Neutrophil (primary cell): ENCODE measurements around the gene PCDHB7.
"Not testable (repeated sequence)": the region's sequence is repeated elsewhere in the genome, so short reads cannot be mapped to it uniquely, and the experiment has no call there.

Source experiments
- H3K27ac ChIP-seq: fragments of 200-600 bp; sonication (generic); 2 replicates; pipeline ENCODE4 v1.5.1; 2016; ENCODE audit warnings: mild to moderate bottlenecking, moderate library complexity
- H3K27me3 ChIP-seq: fragments of 200-600 bp; sonication (generic); 2 replicates; pipeline ENCODE4 v1.6.0; 2016; ENCODE audit warnings: mild to moderate bottlenecking
- H3K36me3 ChIP-seq: fragments of 200-600 bp; sonication (generic); 2 replicates; pipeline ENCODE4 v1.5.1; 2017
- H3K4me1 ChIP-seq, 2 experiments: fragments of 200-600 bp in 1 of 2; sonication (generic) in 1 of 2; 1 replicate in 1 of 2; 2 replicates in 1 of 2; pipeline versions ENCODE4 v1.5.1 to v1.6.1; 2013 to 2016; ENCODE audit warnings: low read depth in 1 of 2, low read length in 1 of 2, mild to moderate bottlenecking in 1 of 2, moderate library complexity in 1 of 2; ENCODE audit not compliant: control insufficient read depth in 1 of 2, insufficient read depth in 1 of 2
- H3K4me3 ChIP-seq, 2 experiments: fragments of 200-600 bp in 1 of 2; sonication (generic) in 1 of 2; 1 replicate in 1 of 2; 2 replicates in 1 of 2; pipeline ENCODE4 v1.5.1; 2013 to 2016; ENCODE audit warnings: low read depth in 1 of 2, low read length in 1 of 2, mild to moderate bottlenecking in 1 of 2, moderate library complexity in 1 of 2
- H3K9me3 ChIP-seq: fragments of 200-600 bp; sonication (generic); 2 replicates; pipeline ENCODE4 v1.5.1; 2016
- TF ChIP-seq, protein P1 (sequence below): fragments of 200-600 bp; sonication (generic); IDR thresholded peaks from 2 replicates; pipeline ENCODE4 v1.5.1; 2016; ENCODE audit warnings: antibody characterized with exemption

Gene PCDHB7

DNA sequence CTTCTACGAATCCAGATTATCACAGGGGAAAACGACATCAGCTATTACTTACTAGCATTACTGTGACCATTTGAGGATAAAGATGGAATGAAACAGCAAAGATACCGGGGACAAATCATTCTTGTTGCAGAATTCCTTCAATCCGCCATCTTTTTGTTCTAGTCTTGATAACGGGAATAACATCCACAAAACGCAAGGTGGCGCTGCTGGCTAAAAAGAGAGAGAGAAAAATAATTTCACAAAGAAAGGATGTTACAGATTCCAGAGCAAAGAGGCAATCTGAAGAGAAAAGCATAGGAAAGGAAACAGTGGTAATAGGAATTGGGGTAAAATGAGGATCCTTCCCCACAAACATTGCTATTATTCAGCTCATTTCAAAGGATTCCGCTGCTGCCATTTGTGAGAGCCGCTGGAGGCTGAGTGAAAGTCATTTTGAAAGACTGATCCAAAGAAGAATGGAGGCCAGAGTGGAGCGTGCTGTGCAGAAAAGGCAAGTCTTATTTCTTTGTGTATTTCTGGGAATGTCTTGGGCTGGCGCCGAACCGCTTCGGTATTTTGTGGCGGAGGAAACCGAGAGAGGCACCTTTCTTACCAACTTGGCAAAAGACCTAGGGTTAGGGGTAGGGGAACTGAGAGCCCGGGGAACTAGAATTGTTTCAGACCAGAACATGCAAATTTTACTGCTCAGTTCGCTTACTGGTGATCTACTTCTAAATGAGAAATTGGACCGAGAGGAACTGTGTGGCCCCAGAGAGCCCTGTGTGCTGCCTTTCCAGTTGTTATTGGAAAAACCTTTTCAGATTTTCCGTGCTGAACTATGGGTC lies at the start of gene PCDHB7:
Gene PCDHB7, plus strand, starts transcription at position 264 of the 824 bp plus-strand sequence. Its CDS starts 192 bp downstream, at position 456.
- Histone ChIP-seq H3K27me3 (peaks cover 31% of the 10 kb centered on the region), H3K36me3 (no peaks in the 10 kb centered on the region), H3K27ac (no peak within 1 kb of the TSS), H3K4me1 (no peaks in the 10 kb centered on the region), H3K9me3 (peaks cover 21% of the 10 kb centered on the region), H3K4me3 (no peak within 1 kb of the TSS)
- TF ChIP-seq, protein P1, sequence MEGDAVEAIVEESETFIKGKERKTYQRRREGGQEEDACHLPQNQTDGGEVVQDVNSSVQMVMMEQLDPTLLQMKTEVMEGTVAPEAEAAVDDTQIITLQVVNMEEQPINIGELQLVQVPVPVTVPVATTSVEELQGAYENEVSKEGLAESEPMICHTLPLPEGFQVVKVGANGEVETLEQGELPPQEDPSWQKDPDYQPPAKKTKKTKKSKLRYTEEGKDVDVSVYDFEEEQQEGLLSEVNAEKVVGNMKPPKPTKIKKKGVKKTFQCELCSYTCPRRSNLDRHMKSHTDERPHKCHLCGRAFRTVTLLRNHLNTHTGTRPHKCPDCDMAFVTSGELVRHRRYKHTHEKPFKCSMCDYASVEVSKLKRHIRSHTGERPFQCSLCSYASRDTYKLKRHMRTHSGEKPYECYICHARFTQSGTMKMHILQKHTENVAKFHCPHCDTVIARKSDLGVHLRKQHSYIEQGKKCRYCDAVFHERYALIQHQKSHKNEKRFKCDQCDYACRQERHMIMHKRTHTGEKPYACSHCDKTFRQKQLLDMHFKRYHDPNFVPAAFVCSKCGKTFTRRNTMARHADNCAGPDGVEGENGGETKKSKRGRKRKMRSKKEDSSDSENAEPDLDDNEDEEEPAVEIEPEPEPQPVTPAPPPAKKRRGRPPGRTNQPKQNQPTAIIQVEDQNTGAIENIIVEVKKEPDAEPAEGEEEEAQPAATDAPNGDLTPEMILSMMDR = no peak

DNA sequence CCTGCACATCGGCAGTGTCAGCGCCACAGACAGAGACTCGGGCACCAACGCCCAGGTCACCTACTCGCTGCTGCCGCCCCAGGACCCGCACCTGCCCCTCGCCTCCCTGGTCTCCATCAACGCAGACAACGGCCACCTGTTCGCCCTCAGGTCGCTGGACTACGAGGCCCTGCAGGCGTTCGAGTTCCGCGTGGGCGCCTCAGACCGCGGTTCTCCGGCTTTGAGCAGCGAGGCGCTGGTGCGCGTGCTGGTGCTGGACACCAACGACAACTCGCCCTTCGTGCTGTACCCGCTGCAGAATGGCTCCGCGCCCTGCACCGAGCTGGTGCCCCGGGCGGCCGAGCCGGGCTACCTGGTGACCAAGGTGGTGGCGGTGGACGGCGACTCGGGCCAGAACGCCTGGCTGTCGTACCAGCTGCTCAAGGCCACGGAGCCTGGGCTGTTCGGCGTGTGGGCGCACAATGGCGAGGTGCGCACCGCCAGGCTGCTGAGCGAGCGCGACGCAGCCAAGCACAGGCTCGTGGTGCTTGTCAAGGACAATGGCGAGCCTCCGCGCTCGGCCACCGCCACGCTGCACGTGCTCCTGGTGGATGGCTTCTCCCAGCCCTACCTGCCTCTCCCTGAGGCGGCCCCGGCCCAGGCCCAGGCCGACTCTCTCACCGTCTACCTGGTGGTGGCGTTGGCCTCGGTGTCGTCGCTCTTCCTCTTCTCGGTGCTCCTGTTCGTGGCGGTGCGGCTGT lies 48.9 kb upstream of the PCDHB7 start:
- H3K4me1 ChIP-seq, H3K27me3 ChIP-seq, H3K9me3 ChIP-seq, H3K4me3 ChIP-seq, H3K27ac ChIP-seq, H3K36me3 ChIP-seq: not testable (repeated sequence)

DNA sequence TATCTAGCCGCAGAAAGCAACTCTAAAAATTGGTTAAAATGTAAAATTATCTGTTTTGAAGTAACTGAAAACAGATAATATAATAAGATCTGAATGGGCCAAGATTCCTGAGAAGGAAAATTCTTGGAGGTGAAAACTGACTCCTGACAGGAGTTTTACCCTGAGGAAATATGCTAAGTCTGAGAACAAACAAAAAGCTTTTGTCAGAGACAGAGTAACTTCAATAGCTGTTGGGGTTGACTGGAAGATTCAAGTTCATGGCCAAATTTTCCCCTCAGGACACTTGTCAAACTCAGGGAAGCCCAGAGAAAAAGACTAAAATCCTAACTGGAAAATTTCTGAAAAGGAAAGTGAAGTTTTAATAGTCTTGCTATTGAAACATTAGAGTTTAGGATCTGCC lies 45.1 kb upstream of the PCDHB7 start:
- no peaks in the 10 kb centered on the region for H3K36me3 ChIP-seq
- no peaks in the 10 kb centered on the region for H3K4me1 ChIP-seq
- H3K27me3 ChIP-seq = peaks cover 4% of the 10 kb centered on the region
- H3K27ac ChIP-seq = no peak overlapping the region
- TF ChIP-seq, protein P1 = no peak
- H3K4me3 ChIP-seq = no peak overlapping the region
- no peaks in the 10 kb centered on the region for H3K9me3 ChIP-seq

DNA sequence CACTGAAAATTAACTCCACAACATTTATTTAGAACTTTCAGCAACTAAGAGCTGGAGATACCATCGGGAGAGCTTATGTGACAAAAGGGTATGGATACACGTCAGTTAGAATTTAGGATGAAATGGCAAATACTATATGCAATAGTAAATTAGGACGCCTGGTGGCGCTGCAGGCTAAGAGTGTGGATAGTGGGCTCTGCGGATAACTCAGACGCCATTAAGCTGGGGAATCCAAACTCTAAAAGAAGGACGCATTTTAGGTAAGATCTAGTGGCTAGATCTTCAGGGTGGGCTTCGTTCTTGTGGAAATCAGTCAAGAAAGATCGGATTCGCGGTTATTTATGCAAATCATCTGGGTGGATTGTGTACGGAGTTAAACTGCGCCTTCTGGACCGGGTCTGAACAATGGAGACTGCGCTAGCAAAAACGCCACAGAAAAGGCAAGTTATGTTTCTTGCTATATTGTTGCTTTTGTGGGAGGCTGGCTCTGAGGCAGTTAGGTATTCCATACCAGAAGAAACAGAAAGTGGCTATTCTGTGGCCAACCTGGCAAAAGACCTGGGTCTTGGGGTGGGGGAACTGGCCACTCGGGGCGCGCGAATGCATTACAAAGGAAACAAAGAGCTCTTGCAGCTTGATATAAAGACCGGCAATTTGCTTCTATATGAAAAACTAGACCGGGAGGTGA lies 37.3 kb upstream of the PCDHB7 start, which contains the start of gene PCDHB5:
Gene PCDHB5, plus strand, starts transcription at position 177 of the 688 bp plus-strand sequence. Its CDS starts 229 bp downstream, at position 406.
- peaks cover 10% of the 10 kb centered on the region for H3K9me3 ChIP-seq
- H3K4me3 ChIP-seq = no peak within 1 kb of the TSS
- H3K27ac ChIP-seq = no peak within 1 kb of the TSS
- peaks cover 12% of the 10 kb centered on the region for H3K27me3 ChIP-seq
- TF ChIP-seq, protein P1 = no peak
- no peaks in the 10 kb centered on the region for H3K36me3 ChIP-seq
- no peaks in the 10 kb centered on the region for H3K4me1 ChIP-seq

DNA sequence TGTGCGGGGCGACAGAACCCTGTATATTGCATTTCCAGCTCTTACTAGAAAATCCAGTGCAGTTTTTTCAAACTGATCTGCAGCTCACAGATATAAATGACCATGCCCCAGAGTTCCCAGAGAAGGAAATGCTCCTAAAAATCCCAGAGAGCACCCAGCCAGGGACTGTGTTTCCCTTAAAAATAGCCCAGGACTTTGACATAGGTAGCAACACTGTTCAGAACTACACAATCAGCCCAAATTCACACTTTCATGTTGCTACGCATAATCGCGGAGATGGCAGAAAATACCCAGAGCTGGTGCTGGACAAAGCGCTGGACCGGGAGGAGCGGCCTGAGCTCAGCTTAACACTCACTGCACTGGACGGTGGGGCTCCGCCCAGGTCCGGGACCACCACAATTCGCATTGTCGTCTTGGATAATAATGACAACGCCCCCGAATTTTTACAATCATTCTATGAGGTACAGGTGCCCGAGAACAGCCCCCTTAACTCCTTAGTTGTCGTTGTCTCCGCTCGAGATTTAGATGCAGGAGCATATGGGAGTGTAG lies 36.7 kb upstream of the PCDHB7 start:
- Histone ChIP-seq H3K4me1 (no peaks in the 10 kb centered on the region), H3K27ac (no peak overlapping the region), H3K9me3 (peaks cover 10% of the 10 kb centered on the region), H3K27me3 (peaks cover 12% of the 10 kb centered on the region), H3K4me3 (no peak overlapping the region), H3K36me3 (no peaks in the 10 kb centered on the region)
- TF ChIP-seq, protein P1 = no peak

DNA sequence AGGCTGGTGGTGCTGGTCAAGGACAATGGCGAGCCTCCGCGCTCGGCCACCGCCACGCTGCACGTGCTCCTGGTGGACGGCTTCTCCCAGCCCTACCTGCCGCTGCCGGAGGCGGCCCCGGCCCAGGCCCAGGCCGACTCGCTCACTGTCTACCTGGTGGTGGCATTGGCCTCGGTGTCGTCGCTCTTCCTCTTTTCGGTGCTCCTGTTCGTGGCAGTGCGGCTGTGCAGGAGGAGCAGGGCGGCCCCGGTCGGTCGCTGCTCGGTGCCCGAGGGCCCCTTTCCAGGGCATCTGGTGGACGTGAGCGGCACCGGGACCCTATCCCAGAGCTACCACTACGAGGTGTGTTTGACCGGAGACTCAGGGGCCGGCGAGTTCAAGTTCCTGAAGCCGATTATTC lies 35.1 kb upstream of the PCDHB7 start:
- H3K9me3 ChIP-seq, H3K27ac ChIP-seq, H3K36me3 ChIP-seq, H3K4me1 ChIP-seq, H3K4me3 ChIP-seq: not testable (repeated sequence)
- H3K27me3 ChIP-seq = peaks cover 12% of the 10 kb centered on the region
